Brain pericyte (primary cell): ENCODE data around the gene PBX1.

ENCODE experiments used
- DNase-seq: peaks from one replicate; pipeline ENCODE4 v3.0.0-alpha.2; 2012; ENCODE audit warnings: low read depth, low spot score

Gene PBX1

DNA sequence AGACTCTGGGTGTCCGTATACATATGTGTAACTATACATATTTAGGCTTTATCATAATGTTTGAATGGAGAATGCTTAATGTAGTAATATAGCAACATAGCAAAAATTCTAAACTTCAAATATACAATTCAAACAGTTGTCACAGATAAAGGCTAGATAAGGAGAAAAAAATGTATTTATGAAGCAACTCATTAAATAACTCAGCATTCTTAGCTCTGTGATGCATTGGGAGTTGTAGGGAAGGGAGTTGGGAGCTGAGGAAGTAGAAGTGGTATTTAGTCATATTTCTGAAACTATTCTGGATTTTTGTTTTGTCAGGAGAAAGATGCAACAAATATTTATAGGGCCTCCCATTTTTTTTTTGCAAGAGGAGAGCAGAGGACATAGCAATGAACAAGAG lies 197.8 kb downstream of the PBX1 start:
- no peak for DNase-seq

DNA sequence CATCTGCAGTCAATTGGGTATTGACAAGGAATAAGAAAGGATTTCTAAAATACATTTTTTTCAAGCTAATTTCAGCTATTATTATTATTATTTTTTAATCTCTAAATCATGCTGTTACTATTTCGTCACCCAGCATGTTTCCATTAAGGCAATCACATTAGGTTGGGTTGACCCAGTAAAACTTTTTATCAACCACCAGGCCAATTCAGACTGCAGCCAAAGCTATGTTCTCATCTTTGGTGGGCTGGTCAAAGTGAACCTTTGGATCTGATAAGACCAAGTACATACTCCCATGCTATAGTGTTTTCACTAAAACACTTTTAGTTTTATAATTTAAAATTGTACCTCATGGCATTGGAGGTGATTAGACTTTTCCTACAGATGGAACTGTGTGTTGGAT lies 198.6 kb downstream of the PBX1 start:
- no peak for DNase-seq

DNA sequence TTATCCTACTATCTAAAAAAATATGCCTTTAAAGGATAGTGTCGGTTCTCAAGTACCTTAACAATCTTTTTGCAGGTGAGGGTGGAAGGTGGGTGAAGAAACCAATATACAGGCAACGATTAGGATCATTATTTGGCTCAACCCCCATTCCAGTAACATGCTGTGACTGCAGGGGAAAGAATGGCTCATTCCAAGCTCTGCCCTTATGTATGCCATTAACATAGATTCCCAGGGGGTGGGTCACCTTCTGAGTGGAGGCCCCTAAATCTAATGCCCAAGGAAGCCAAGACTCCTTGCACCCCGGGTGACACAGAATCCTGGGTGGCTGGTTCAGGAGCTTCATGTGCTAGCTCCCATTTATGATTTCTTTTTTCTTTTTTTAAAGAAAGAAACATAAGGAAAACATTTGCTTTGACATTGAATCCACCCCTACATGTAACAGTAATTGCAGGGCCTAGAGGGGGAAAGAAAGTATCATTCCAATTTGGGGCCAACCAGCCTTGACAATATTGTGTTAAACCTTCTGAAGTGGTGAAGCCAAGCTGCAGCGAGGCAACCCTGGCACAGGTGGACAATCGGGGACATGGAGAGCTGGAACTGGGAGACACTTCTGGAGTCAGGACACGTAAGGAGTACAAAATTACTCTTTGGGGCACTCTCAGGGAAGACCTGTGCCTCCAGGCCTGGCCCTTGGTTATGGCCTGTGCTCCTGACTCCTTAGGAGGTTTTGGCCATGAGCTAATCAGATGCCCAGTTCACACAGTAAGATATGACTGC lies 200.3 kb downstream of the PBX1 start:
- DNase-seq: no peak

DNA sequence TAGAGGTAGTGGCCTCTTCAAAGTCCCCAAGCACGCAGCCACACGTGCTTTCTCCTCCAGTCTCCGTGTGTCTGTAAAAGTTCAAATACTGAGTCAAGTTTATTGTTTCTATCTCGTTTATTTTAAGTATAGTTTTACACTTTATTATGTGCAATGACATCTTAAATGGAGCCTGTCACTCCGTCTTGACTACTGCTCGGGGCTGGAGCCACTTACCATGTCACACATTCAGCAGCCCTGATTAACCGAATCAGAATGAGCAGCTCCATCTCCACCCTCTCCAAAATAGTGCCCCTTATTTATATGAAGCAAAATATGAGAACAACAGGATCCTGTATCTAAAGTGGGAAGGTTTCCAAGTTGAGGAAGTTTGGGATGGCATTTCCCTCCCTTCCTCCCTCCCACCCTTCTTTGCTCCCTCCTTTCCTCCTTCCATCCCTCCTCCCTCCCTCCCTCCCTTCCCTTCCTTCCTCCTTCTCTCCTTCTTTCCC lies 201.0 kb downstream of the PBX1 start:
- DNase-seq: no peak

DNA sequence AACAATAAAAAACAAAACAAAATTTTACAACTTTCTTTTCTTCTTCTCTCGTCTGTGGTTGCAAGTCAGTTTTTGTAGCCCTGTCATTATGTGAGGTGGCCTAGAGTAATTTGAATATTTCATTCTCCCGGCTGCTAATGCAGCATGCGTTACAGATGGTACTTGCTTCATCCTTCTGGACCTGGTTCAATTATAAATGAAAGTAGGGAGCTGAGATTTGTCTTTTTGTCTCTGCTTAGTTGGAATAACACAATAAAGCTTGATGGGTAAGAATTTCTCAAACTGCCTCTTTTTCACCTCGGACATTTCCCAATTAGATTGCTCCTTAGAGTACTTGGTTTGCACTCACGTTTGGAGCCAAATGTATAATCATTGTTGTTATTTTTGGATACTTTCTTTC lies 201.6 kb downstream of the PBX1 start:
- no peak for DNase-seq

DNA sequence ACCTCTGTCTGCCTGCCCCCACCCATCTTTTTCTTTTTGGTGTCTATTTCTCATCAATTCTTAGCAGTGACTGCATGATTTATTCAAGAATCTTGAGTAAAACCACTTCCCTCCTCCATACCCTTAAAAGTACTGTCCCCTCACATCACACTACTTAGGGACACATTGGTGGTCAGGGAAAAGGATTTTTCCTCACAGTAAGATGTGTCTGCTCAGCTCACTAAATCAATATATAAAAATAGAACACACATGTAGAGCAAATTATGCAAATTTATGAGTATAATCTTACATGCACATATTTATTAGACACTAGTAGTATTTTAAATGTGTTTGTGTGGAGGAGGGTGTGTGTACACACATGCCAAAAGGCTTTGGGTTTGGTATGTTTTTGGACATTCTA lies 202.0 kb downstream of the PBX1 start:
- no peak for DNase-seq

DNA sequence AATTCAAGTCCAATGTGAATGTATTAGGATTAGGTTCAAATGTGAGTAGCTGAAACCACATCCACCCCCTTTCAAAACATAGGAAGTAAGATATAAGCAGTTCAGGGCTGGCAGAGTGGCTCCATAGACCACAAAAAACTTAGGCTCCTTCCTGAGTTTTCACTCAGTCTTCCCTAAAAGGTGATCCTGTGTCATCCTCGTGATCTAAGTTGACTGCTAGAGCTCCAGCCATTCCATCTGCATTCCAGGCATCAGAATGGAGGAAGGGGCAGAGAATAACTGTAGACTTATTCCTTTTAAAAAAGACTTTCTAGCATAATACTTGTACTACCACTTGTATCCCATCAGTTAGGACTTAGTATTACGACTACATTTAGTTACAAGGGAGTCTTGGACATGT lies 204.1 kb downstream of the PBX1 start:
- DNase-seq: no peak

DNA sequence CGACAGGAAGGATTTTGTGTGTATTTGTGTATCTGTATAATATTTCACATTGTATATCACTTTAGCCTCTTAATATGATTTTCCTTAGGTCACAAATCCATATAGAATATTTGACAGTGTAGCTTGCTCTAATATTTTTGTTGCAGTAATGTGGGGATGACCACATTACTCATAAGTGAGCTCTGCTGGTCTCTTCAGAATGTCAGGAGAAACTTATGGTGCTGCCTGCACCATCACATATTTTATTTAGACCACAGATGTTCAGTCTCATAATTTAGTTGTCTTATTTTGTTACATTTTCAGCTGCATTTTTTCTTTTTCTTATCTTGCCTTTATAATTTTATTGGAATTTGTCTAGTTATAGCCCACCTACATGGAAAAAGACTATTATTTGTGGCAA lies 205.3 kb downstream of the PBX1 start:
- DNase-seq: no peak

DNA sequence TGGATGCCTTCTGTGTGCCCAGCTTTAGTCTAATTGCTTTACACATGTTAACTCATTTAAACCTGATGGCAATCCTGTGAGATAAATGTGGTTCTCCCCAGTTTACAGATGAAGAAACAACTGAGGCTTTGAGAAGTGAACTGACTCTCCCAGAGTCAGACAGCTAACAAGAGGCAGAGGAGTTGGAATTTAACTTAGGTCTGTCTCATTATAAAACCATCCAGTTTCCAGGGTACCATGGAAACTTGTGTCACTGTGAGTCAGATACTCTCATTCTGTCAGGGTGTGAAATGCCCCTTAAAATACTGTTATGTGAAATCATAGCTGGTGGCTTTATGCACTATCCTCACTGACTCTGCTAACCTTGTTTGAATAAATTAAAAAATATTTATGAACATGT lies 206.6 kb downstream of the PBX1 start:
- no peak for DNase-seq

DNA sequence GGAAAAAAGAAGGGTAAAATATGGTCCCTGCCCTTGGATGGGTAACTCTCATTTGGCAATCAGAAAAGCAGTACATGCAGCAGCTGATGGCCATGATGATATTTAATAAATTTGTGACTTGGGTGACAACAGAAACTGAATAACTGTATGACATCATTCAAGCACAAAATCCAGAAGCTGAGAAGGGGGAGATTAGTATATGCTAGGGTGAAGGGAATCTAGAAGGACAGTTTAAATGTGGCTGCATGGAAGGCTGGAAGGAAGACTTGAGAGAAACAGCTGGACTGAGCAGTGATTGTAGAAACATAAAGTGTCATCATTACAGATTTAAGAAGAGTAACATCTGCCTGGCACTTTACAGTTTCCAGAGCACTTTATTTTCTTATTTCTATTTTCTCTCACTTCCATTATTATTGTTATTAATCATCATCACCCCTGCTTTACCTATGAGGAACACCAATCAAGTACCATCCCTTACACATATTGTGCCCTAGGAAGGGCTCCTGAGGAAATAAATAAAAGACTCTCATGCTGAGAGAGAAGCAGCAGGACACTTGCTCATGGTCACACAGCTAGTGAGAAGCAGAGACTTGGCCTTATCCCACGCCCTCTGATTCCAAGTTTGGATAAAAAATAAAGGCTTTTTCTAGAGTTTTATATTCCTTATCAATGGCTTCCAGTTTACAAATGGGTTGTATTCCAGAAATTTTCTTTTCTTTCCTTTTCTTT lies 207.2 kb downstream of the PBX1 start:
- peak; percentile 87 for DNase-seq

DNA sequence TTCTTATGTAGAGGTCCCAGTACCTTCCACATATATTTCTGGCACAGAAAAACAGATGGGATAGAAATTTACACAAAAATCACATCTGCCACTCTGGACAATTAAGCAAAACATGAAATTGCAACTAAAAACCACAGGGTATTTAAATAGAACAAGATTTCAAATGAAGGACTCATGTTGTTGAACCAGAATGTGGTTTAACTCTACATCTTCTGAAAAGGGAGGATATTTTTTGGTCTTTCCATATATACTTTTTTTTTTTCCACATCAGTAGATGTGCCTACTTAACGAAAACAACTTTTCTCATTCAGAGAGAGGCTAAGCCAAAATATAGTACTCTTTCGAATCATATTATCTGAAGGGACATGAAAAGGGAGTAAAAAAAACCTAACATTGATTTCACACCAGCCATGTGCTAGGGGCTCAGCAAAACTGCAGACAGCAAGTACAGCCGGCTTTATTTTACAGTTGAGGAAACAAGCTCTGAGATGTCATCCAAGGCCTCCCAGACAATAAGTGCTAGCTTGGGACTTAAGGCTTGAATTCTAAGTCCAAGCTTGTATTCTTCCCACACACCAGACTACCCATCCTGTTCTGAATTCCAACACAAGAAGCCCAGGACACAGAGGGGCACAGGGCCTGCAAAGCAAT lies 208.9 kb downstream of the PBX1 start:
- no peak for DNase-seq

DNA sequence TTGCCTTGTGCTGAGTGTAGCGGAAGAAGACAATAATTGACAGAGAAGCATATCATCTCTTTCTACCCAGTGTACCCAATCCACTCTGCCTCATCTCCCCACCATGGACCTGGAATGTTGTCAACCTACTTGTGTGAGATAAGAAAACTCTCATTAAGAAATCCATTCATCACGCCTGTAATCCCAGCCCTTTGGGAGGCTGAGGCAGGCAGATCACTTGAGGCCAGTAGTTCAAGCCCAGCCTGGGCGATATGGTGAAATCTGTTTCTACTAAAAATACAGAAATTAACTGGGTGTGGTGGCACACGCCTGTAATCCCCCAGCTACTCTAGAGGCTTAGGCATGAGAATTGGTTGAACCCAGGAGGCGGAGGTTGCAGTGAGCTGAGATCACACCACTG lies 209.6 kb downstream of the PBX1 start:
- DNase-seq: no peak

DNA sequence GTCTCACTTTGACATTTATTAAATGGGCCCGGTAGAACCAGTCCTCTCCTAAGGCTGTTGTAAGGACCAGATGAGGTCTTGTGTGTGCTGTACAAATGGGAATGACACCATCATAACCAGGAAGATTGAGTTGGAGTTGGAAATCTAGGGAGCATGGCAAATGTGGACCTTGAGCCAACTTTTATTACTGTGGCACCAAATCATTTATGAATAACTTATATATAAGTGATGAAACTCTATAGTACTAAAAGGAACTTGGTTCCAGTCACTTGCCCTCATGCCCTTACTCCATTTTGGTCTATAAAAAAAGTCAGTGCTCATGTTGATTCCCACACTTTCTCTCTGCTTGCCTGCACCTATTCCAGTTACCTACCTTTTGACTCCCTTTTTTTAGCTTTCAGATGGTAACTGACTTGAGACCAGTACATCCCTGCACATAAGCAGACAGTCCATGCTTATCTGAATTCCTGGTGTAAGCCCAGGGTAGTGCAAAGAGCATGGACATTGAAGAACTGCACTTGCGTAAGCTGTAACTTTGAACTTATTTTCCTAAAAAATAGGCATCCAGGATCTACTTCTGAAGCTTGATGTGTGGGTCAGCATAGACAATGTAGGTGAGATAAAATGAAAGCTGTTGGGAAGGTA lies 210.6 kb downstream of the PBX1 start:
- DNase-seq: no peak

DNA sequence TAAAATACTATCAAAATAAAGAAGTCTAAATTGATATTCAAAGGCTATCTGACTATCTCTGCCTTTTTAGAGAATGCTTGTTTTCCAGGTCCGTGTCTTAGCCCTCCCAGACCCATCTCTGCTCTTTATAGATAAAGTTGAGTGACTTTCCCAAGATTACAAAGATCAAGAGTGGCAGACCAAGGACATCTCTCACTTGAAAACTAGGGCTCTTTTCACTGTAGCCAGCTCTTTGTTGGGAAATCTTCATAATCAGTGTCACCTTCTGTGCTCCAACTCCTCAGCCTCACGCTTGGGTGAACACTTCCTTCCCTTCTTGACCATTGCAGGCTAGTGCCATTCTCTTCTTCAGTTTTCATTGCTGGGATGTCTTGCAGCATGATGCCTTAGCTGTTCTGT lies 211.1 kb downstream of the PBX1 start:
- DNase-seq: no peak

DNA sequence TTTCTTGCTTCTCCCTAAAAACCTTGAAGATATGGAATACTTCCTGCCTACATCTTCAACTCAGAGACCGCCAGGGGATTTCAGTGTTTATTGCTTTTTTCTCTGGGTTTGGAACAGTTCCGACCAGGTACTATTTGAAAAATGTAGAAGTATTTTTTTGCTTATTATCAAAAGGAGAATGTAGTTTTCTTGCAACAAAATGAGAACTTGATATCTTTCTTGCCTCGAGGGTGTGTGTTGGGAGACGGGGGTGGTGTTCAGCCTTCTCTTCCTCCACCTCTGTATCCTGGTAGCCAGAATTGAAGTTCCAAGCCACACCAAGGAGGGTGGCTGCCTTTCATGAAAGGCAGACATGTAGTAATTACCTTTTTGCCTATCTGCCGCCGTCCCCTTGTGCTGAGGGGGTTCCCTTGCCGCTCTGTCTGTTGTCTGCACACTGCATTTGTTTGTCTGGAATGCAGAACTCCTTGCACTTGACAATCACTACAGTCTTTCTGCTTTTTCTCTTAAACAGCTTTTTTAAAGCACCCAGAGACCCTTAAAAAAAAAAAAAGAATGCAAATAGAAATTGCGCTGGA lies 212.1 kb downstream of the PBX1 start:
- DNase-seq: no peak

DNA sequence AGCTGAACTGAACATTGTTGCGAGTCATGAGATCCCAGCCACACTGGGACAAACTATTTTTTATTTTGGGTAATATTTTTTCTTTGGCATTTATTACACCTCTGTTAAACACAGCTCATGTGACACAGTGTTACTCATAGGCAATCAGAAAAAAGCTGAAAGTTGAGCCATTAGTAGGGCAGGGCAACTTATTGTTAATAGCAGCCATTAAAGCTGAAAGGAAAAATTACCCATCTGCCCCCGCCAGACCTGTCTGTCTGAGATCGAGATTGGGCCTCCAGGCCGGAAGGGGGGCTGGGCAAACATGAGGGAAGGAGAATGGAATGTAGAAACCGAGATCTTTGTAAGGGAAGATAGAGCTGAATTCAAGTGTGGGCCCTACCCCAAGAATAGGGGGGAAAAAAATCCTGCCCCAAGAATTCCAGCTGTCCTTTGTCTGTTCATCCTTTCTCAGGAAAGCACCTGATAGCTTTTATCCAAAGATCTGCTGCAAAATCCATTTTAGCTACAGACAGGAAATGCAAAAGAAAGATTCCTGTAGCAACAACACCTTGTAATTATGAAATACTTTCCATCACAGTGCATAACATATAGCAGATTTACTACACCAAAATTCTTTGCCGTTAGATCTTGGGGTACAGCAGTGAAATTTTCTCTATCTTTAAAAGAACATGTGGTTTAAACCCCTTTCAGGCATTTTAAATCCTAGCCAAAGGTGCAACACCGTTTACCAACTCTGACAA lies 212.8 kb downstream of the PBX1 start:
- DNase-seq: no peak

DNA sequence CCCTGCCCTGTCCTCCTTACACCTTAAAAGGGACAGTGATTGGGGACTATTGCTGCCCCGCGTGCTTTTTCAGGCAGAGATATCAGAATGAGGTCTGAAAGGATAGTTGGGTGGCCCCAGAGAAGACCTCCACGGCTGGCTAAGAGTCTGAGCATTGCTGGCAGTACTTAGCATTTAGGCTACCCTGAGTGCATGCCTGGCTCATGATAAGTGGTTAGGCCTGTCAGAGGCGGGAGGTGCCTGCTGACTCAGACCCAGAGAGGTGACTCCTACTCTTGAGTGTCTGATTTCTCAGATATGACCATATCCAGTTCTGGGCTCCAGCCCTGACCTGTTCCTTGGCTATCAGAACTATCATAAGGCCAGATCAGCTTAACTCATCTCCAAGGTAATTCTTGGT lies 213.7 kb downstream of the PBX1 start:
- no peak for DNase-seq

DNA sequence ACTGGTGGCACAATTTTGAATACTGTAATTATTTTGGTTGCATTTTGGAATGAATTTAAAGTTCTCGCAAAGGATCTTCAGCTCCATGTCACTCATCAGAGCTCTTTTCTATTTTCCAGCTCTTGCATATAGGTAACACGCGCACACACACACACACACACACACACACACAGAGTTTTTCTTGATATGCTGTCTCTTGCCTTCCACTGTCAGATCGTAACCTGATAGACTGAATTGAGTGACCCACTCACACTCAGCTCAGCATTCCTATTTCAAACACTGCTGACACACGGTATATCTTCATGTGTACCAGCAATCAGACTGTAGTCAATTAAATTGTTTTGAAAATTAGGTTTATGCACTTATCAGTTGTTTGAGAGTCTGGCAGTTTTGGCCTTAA lies 214.1 kb downstream of the PBX1 start:
- no peak for DNase-seq

DNA sequence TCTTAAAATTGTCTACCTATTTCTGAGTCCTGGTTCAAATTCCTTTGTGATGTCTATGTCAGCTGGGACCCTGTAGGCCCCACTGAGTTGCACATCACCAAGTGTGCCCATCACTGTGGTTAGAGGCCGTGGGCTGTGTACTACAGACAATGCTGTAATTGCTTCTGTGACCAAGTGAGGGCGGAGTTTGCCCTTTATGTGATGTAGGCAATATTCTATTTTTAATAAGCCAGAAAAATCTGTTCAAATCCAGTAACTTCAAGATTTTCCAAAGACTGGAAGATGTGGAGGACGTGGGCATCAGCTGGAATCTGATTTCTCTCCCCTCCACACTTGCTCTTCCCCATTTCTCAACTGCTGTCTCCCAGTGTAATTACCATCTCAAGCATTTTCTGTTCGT lies 215.4 kb downstream of the PBX1 start:
- no peak for DNase-seq

DNA sequence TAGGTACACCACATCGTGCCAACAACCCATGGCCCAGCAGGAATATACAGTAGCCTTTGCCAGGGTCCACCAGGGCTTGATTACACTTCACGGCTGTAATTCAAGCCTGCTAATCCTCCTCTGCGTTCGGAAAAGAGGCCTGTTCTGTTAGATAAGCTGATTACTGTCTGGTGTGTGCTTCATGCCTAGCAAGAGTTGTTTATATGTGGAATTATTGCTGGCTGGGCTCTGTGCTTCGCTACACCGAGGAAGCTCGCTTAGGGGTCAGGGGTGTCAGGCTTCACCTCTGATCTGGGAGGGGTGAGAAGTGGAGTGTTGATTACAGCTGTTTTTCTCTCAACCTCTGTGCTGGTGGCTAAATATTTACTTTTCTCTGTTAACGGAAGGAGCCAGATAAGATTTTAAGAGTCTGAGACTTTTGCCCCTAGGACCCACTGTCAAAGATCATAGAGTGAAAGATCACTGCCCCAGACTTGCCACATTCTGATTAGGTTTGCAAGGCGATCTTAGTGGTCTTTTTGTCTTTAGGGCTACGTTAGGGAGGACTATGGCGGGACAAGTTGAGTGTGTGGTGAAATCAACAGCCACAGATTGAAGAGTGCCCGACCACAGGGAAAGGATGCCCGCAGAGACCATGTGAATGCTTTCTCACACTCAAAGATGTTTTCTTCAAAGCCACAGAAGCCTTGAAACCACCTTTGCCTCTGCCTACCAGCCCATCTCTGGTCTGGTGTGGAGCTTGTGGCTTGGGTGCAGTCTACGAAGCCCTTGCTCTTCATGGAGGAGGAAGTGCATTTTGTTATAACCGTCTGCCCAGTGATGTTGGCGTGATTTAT lies 216.1 kb downstream of the PBX1 start:
- no peak for DNase-seq
